Erythroblast (primary cell): ENCODE data around the gene POLR1C.

Experiments used
- GATA1 ChIP-seq: IDR thresholded peaks from 2 replicates; pipeline ENCODE4 v1.6.1; 2011; ENCODE audit warnings: low read depth, mild to moderate bottlenecking, control low read depth, low read length, moderate library complexity
- POLR2A ChIP-seq: IDR thresholded peaks from 2 replicates; pipeline ENCODE4 v1.6.1; 2011; ENCODE audit warnings: mild to moderate bottlenecking, low read length

- TF ChIP-seq POLR2A (no peak), GATA1 (no peak)
These were observed 21.4 kb upstream of the POLR1C start for GRCh38 chr6:43495409-43495941.
